ENCODE data around the gene NHLH2.

Gene NHLH2

GRCh38 chr1:115840605-115841460 lies at the start of gene NHLH2:
TSS of gene NHLH2 (minus strand) at chr1:115841126. CDS start at chr1:115838372, 2,754 bp downstream.
- DNase-seq (ENCODE audit: low read depth), result no peak

DNA sequence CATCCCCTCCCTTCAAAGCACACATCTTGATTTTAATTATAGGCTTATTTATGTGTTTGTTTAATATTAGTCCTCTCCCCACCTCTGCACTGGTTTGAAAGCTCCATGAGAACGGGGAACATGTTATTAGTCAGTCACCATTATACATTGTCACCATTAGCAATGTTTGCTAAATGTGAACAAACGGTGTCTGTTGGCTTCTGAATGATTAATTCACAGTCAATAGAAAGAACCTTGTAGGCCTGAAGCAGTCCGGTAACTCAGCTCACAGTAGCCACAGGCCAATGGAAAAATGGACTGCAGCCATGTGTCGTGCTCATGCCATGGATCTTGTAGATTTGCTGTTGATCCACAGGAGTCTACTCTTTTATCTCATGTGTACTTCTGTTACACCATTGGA lies 49.7 kb upstream of the NHLH2 start:
- no peak for DNase-seq (ENCODE audit: low read depth)

DNA sequence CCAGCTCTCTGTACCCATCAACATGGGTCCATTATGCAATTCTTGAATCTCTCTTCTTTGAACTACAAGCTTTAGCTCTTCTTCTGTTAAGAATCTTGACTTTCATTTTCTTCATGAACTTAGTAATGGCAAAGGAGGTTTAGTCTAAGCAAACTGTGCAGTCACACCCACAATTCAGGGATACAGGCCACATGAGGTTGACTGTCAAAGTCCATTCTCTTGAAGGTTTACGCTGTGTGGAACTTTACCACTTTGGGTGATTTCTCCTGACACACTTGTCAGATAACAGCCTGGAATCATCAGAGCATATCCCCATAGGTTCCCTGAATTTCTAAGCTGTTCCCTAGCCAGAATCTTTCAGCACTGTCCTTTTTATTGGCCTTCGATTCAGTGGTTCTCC lies 48.0 kb upstream of the NHLH2 start:
- DNase-seq (ENCODE audit: low read depth), result no peak

DNA sequence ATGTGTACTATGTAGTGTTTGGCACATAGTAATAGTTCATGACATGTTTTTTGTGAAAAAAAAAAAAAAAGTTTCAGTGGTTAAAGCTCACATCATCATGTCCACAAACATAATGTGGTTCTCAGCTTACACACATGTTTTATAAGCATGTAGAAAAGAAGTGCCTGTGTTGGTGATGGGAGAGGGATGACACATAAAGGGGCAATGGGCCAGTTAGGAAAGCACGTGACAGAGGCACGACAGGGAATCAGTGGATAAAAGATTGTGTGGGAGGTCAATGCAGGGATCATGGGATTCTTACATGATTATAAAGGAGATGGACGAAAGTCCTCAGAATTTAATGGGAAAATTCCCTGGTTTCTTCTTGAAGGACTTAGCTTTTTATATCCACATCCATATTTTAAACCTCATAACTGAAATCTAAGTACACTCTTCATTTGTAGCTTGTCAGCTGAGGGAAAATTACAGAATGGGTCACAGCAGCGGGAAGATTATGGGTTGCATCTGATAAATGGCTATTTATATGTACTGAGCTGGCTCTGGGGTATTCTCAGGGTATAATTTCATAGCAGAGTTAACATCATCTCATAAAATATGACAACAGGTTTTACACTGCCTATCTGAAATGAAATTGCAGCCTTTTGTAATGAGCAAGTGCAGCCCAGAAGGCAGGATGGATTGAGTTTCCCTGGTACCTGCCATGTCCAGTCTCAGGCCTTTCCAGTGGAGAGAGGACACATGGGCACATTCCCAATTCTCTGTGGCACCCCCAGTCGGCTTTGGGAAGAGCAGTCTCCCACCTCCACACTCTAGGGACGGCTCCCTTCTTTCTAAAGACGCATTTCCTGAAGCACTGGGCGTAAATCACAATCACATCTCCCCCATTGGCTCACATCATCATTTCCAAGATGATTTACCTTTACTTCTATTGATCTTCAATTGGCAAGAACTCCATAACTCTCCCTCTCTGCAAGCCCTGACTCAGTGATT lies 42.3 kb upstream of the NHLH2 start:
- no peak for DNase-seq (ENCODE audit: low read depth)

GRCh38 chr1:115880981-115881672 lies 40.2 kb upstream of the NHLH2 start:
- DNase-seq (ENCODE audit: low read depth), result no peak

DNA sequence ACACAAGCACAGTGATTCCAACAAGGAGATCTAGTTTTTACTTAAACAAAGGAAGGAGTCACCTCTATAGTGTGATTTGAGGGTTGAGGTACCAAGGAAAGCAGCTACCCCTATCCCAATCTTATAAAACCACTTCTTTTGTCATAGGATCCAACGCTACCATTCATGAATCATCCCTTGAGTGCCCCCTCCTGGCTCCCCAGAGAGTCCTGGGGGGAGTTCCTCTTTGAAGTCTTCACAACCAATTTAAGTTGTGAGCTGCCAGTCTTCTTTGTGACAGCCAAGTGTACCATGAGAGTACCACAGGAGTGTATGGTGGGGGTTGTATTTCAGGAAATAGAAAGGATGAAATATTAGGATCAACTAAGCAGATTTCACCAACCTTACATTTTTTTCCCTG lies 39.1 kb upstream of the NHLH2 start:
- no peak for DNase-seq (ENCODE audit: low read depth)

GRCh38 chr1:115877511-115877910 lies 36.6 kb upstream of the NHLH2 start:
- no peak for DNase-seq (ENCODE audit: low read depth)

- no peak for DNase-seq (ENCODE audit: low read depth)
These were observed 34.0 kb upstream of the NHLH2 start for GRCh38 chr1:115874904-115875303.

GRCh38 chr1:115874497-115874896 lies 33.6 kb upstream of the NHLH2 start:
- no peak for DNase-seq (ENCODE audit: low read depth)

DNA sequence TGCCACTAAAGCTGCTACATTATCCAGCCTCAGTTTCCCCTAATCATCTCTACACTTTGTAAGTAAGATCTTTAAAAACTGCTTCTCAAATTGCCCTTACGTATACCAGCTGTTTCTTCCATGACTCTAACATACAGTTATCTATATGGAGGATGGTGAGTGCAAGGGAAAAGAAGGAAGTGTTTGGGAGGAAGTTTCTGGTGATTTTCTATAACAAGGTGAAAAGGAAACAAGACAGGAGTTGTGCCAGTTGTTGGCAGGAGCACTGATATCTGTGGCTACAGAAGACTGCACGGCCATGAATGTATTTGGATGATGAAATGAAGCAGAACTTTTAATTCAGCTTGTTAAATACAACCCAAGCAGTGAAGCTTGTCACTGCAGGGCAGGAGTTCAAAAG lies 32.3 kb upstream of the NHLH2 start:
- DNase-seq (ENCODE audit: low read depth), result no peak

DNA sequence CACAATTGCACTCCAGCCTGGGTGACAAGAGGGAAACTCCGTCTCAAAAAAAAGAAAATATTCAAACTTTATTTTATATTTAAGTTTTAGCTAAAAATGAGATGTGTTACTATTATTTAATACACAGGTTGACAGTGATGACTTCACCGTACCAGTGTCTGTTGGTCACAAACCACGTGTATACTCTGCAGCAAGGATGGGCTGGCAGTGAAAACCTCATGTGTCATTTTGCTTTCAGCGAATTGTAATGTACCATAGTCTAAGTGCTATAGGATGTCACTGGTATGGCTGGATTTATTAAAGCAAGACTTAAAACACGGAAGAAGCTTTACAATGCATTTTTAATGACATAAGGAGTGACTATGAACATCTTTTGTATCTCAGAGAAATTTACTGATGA lies 28.1 kb upstream of the NHLH2 start:
- no peak for DNase-seq (ENCODE audit: low read depth)

GRCh38 chr1:115867216-115867615 lies 26.3 kb upstream of the NHLH2 start:
- DNase-seq (ENCODE audit: low read depth), result no peak

DNA sequence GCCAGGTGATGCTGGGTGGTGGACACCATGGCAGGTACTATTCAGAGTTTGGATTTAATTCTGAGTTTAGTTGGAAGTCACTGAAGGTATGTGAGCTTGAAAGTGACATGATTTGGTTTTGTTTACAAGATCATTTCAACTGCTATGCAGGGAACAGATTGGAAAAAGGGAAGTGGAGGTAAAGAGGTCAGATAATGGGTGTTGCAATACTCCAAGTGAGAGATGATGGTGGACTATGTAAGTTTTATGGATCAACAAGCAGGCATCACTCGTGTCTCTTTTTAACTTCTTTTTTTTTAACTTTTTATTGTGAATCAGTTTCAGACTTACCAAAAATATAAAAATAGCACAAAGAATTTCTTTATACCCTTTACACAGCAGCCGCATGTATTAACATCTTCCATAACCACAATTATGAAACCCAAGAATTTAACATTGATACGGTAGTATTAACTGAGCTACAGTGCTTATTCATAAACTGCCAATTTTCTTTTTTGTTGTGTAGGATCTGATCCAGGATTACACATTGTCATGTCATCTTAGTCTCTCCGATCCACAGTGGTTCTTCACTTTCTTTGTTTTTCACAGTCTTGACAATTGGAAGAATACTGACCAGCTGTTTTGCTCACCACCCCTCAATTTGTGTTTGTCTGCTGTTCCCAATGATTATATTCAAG lies 24.9 kb upstream of the NHLH2 start:
- no peak for DNase-seq (ENCODE audit: low read depth)

GRCh38 chr1:115862403-115862802 lies 21.5 kb upstream of the NHLH2 start:
- no peak for DNase-seq (ENCODE audit: low read depth)

DNA sequence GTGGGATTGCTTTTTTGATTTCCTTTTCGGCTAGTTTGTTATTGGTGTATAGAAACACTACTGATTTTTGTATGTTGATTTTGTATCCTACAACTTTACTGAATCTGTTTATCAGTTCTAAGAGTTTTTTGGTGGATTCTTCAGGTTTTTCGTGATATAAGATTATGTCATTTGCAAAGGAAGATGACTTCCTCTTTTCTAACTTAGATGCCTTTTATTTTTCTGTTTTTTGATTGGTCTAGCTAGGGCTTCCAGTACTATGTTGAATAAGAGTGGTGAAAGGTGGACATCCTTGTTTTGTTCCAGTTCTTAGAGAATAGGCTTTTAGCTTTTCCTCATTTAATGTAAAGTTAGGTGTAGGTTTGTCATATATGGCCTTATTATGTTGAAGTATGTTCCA lies 13.1 kb upstream of the NHLH2 start:
- DNase-seq (ENCODE audit: low read depth), result no peak

GRCh38 chr1:115850937-115851336 lies 10.0 kb upstream of the NHLH2 start:
- no peak for DNase-seq (ENCODE audit: low read depth)

DNA sequence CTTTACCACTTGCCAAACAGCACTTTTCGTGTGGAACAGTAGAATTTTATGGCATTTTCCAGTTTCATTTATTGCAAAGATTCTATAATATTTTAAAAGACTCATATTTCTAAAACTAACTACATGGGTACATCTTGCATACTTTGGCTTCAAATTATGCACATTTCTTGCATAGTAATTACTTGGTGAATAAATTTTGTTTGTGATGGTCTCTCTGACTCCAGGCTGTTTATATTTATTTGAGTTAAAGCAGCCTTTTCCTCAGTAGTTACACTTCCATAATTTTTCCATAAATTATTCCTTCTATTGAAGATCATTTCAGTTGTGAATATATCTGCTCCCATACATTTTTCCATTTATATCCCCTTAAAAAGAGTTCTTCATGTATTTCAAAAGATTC lies 6.9 kb upstream of the NHLH2 start:
- DNase-seq (ENCODE audit: low read depth), result no peak

DNA sequence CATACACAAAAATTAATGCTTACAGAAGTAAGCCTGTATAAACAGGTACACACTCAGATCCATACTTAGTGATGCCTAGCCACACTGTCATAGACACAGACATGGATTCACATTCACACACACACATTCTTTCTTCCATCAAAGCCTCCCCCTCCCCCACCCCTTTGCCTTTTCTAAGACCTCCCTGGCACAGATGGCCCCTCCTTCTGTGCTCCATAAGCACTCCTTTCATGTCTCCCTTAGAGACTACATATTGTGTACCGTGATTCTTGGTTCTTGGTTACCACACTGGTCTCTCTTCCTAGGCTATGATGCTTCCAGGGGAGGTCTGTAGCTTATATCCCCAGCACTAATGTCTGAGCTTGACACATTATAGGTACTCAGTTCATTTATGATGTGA lies 2.0 kb upstream of the NHLH2 start:
- no peak for DNase-seq (ENCODE audit: low read depth)

DNA sequence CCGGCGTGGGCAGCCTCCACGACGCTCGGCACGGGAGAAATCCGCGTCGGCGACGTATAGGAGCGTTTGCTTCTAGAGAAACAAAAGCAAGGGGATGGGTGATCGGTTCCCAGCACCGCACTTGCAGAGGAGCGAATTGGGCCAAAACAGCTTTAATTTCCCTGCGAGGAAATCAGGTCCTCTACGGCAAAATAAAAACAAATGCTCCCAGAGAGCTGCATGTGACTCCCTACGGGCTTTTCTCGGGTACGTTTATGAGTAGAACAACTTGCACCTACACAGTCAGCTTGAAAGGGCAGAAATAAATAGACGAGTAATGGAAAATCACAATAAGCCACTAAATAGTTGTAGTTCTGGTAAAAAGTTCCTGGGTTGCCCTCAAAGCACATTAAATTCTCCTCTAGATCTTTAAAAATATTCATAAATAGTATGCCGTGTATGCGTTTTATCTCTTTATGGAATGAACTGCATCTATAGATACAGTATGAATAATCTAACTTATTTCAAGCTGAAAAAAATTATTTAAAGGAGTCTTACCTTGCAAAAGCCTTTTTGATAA lies 1.2 kb downstream of the NHLH2 start:
- no peak for DNase-seq (ENCODE audit: low read depth)

DNA sequence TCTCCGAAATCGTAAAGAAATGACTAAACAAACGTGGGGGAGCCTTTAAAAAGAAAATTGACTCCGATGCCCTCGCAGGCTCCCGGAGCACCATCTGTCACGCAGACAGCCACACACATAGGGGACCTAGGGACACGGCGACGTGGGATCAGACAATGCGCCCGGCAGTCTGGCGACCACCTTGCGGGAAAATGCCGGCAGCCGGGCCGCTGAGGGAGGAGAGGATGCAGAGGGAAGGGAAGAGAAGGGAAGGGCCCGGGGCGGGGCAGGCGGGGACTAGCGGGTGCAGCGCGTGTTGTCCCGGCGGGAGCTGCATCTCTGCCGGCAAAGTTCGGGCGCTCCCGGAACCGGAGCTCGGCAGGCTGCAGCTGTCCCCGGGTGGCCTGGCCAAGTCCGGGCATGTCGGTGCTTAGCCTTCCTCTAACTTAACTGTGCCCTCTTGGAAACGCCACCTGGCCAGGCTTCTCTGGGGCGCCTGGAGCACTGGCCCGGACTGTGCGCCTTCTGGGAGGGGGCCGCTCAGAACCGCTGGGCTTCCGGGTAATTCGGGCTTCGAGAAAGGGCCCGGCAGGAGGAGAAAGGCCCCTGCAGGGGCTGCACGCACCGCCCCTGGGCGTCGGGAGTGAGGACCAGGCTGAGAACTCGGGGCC lies 1.8 kb downstream of the NHLH2 start:
- DNase-seq (ENCODE audit: low read depth), result no peak

Data from stimulated activated CD8-positive, alpha-beta memory T cell treated with anti-CD3 and anti-CD28 coated beads, Interleukin-7, amount 100 ng/mL, for 24 hours (primary cell).